Hematopoietic multipotent progenitor cell treated with erythropoietin and hydrocortisone succinate and interleukin-3 and kit ligand, for 8 days (in vitro differentiated cells): ENCODE measurements around the gene GALNT9.

ENCODE experiments used
- DNase-seq: peaks from one replicate; pipeline ENCODE4 v3.0.0-alpha.2; 2015

The GALNT9 gene

GRCh38 chr12:132166093-132166492, 163.3 kb downstream of the GALNT9 start:
- no peak for DNase-seq

DNA sequence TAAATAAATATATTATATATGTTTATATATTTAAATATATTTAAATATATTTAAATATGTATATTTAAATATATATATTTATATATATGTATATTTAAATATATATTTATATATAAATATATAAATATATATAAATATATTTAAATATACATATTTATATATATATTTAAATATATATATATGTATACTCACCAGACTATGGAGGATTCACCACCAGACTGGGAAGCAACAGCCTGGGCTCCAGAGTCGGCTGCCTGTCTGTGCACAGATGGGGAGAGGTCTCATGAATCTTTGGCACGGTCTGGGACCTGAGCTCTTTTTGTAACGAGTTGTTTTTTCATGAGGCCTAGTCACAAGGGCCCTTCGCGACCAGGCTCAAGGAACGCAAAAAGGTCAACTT, 163.8 kb downstream of the GALNT9 start:
- DNase-seq = no peak

DNA sequence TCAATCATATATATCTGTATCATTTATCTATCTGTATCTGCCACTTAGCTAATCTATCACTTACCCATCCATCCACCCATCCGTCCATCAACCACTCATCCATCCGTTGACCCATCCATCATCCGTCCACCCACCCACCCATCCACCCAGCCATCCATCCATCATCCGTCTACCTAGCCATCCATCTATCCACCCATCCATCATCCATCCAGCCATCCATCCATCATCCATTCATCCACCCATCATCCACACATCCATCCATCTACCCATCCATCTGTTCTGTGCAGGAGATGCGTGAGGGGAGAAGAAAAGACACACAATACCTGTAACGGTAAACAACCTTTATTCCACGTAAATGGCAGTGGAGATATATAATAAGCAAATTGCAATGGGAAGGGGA, 165.0 kb downstream of the GALNT9 start:
- DNase-seq = no peak

GRCh38 chr12:132163911-132164288, 165.5 kb downstream of the GALNT9 start:
- DNase-seq = no peak

- no peak for DNase-seq
Measured at GRCh38 chr12:132163041-132163910, 166.1 kb downstream of the GALNT9 start.

DNA sequence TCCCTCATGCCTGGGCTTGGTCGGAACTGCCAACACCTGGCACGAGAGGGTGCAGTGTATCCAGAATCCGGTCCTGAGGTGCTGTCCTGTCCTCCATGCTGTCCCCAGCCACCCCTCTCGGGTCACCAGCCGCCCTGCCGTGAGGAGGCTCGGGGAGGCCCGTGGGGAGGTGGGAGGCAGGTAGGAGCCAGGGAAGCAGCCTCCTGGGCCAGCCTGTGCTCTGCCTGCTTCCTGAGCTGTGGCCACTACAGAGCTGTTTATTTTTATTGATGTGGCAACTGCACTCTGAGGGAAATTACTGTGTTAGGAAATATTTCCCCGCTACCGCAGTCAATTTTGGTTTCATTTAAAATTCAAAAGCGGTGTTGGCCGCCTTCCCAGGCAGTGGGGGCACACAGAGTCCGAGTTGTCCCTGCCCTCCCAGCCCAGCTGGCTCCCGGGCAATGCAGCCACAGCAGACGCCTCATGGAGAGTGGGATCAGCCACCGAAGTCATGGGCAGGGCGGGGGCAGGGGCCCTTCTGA, 166.8 kb downstream of the GALNT9 start:
- no peak for DNase-seq

GRCh38 chr12:132161796-132162507, 167.4 kb downstream of the GALNT9 start:
- DNase-seq = no peak

DNA sequence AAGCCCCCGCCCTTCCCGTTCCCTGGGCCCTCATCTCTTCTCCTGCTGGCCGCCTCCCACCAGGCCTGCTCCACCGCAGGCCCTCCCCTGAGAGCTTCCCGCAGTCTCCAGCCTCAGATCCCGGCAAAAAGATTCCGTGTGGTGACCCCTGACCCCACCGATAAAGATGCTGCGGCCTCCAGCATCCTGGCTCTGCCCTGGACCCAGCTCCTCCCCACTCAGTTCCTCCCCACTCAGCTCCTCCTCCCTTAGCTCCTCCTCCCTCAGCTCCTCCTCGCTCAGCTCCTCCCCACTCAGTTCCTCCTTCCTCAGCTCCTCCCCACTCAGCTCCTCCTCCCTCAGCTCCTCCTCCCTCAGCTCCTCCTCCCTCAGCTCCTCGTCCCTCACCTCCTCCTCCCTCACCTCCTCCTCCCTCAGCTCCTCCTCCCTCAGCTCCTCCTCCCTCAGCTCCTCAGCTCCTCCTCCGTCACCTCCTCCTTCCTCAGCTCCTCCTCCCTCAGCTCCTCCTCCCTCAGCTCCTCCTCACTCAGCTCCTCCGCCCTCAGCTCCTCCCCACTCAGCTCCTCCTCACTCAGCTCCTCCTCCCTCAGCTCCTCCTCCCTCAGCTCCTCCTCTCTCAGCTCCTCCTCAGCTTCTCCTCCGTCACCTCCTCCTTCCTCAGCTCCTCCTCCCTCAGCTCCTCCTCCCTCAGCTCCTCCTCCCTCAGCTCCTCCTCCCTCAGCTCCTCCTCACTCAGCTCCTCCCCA, 168.2 kb downstream of the GALNT9 start:
- DNase-seq = peak; percentile 32

DNA sequence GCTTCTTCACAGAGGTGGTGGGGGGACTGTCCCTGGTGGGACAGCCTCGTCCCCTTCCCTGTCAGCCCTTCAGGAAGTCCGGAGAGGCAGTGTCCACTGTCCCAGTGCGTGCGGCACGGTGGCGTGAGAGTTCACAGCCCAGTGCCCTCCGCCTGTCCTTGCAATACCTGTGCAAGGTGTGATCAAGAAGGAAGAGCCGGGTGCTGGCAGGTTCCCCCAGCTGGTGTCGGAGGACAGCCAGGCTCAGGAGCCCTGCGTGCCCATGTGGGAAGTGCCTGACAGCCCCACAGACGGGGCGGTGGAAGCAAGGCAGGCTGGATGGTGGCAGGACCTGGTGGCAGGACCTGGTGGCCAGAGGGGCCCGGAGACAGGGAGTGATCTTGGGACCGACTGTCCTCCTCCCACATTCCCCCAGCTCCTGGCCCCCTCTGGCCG, 168.8 kb downstream of the GALNT9 start:
- DNase-seq = no peak

DNA sequence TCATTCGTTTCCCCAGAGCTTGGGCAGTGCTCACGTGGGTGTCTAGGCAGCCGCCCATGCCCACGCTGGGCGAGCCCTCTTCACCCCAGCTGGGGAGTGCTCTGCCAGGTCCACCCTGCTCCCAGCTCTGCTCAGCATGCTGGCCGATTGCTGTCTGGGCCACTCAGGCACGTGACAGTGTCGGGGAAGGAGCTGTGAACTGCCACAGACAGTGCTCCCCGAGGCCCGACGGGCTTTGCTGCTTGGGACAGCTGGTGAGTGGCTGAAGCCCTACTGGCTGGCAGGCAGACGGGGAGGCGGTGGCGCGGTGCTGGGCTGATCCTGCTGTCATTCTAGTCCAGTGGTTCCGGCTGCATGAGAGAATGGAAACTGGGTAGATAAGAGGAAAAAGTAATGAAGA, 169.4 kb downstream of the GALNT9 start:
- no peak for DNase-seq

DNA sequence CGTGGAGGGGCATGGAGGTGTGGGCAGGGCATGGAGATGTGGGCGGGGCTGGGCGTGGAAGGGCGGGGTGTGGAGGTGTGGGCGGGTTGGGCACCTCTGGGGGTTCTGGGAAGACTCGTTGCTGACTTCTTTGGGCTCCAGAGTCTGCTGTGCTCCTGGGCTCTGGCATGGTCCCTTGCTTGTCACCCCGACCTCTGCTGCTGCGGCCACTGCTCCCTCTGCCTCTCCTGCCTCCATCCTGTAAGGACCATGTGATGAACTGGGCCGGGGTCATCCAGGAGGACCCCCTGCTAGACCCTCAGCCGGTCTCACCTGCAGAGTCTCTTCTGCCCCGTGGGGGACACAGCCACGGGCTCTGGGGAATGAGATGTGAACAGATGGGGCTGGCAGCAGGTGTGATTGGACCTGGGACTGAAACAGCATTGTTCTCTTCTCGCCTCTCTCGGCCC, 169.8 kb downstream of the GALNT9 start:
- no peak for DNase-seq

DNA sequence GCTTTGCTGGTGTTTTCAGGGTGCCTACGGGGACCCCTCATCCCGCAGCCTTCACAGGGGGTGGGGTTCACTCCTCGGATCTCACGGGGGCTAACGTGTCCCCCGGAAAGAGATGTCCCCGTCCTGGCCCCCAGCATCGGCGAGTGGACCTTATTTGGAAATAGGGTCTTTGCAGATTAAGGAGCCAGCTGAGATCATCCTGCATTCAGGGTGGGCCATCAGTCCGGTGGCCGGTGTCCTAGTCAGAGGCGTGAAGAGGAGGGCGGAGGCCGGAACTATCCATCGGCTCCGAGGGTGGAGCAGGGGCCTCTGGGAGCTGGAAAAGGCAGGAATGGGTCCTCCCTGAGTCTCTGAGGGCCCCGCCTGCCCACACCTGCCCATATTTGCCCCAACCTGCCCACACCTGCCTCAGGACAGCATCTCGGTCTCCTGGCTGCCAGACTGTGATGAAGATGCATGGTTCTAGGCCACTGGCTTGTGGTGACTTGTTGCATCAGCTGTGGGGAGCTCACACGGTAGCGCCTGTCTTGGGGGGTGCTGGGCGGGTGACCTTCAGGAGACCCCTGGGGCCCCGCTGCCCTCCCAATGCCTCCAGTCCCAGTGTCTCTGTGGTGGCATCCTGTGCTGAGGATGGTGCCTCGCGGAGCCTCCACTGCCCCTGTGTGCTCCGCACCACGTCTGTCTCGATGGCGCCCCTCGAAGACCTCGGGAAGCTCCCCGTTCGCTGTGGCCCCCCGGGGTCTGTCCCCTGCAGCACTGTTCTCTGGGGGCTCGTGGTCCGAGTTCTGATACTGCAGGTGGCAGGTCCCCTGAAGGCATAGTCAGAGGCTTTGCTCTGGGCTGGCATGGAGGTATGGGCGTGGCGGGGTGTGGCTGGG, 170.5 kb downstream of the GALNT9 start:
- DNase-seq = no peak

- no peak for DNase-seq
Measured at GRCh38 chr12:132157733-132158409, 171.5 kb downstream of the GALNT9 start.

DNA sequence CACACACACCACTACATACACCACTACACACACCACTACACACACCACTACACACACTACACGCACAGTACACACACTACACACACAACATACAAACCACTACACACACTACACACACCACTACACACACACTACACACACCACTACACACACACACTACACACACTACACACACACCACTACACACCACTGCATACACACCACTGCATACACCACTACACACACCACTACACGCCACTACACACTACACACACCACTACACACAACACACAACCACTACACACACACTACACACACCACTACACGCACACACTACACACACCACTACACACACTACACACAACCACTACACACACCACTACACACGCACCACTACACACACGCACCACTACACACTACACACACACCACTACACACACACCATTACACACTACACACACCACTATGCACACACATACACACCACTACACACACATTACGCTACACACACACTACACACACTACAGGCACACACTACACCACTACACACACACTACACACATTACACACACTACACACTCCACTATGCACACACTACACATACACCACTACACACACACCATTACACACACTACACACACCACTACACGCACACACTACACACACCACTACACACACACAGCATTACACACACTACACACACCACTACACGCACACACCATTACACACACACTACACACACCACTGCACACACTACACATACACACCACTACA, 172.6 kb downstream of the GALNT9 start:
- no peak for DNase-seq

DNA sequence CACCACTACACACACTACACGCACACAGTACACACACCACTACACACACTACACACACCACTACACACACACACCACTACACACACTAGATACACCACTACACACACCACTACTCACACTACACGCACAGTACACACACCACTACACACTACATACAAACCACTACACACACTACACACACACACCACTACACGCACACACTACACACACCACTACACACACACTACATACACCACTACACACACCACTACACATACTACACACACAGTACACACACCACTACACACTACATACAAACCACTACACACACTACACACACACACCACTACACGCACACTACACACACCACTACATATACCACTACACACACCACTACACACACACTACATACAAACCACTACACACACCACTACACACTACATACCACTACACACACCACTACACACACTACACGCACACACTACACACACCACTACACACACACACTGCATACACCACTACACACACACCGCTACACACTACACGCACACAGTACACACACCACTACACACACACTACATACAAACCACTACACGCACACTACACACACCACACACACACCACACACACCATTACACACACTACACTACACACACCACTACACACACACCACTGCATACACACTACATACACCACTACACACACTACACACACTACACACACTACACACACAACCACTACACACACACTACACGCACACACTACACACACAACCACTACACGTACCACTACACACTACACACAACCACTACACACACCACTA, 173.4 kb downstream of the GALNT9 start:
- DNase-seq = no peak

DNA sequence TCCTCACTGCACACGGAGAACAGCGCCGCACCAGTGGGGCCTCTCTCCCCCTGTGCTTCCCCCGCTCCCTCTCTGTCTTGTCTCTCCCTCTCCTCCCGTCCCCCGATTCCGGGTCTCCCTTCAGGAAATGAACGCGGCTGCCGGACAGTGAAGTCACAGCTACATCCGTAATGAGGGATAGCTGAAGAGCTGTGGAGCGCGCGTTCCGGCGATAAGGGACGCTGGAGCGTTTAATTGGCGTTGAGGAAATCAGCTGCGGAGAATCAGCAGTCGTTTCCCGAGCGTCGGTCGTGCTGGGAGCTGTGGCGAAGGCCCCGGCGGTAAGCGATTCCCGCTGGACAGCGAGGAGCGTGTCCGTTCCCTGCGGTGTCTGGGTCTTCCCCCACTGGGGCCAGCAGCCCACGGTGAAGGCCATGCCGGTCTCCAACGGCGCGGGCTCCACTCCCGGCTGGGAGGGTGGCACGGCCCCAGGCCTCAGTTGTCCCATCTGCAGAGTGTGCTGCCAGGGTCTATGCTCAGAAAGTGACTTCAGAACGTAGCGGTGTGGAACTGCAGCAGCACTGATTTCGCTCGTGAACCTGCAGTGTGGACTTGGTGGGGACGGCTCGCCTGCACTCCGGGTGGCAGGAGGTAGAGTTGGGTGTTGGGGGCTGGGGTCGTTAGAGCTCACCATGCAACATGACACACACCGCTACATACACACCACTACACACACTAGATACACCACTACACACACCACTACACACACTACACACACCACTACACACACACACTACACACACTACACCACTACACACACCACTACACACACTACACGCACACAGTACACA, 174.2 kb downstream of the GALNT9 start:
- DNase-seq = no peak

DNA sequence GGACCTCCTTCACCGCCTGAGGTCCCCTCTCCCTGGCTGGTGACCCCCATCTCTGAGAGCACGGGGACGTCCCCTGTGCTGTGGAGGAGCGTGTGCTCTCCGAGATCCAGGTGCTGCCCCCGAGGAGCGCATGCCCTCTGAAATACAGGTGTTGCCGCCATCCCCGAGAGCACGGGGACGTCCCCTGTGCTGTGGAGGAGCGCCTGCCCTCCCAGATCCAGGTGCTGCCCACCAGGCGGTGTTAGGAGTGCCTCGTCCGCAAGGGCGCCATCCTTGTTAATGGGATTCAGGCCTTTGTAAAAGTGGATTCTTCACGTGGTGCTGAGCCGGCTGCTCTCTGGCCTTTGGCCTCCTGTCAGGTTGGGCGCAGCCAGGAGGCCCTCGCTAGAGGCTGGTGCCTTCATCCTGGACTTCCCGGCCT, 175.0 kb downstream of the GALNT9 start:
- no peak for DNase-seq

- DNase-seq = peak; percentile 65
Measured at GRCh38 chr12:132153501-132154340, 175.7 kb downstream of the GALNT9 start.
